HepG2 (cell line): ENCODE results near the gene DDC.

Experiments
- ARNT ChIP-seq: fragments of 450-650 bp; IDR thresholded peaks from 2 replicates; pipeline ENCODE4 v1.6.1; 2017
- FOXP1 ChIP-seq, 2 experiments: fragments of 450-650 bp in 1 of 2; IDR thresholded peaks; 2 replicates each; pipeline ENCODE4 v1.6.1; 2017 to 2018; ENCODE audit warnings: antibody characterized with exemption in 1 of 2
- FOXP4 ChIP-seq: sonication (generic); formaldehyde crosslinking; IDR thresholded peaks from 2 replicates; pipeline ENCODE4 v1.4.0; 2020; ENCODE audit warnings: missing genetic modification reagents
- JUND ChIP-seq: sonication (generic); formaldehyde crosslinking; IDR thresholded peaks from 2 replicates; pipeline ENCODE4 v1.8.0; 2022; ENCODE audit warnings: mild to moderate bottlenecking, missing genetic modification reagents
- MED1 ChIP-seq: sonication (generic); formaldehyde crosslinking; IDR thresholded peaks from 2 replicates; pipeline ENCODE4 v1.4.0; 2020; ENCODE audit warnings: missing genetic modification reagents
- NFE2L2 ChIP-seq: fragments of 150-350 bp; IDR thresholded peaks from 2 replicates; pipeline ENCODE4 v1.6.1; 2014; ENCODE audit warnings: low read length
- POLR2A ChIP-seq, 2 experiments: IDR thresholded peaks; 2 replicates each; pipeline ENCODE4 v1.6.1; 2011; ENCODE audit warnings: low read depth in 2 of 2, low read length in 2 of 2, mild to moderate bottlenecking in 1 of 2, moderate library complexity in 1 of 2; ENCODE audit not compliant: insufficient read depth in 1 of 2
- SIN3B ChIP-seq: fragments of 150-350 bp; IDR thresholded peaks from 2 replicates; pipeline ENCODE4 v1.6.1; 2014; ENCODE audit warnings: low read length
- SPEN ChIP-seq: sonication (generic); formaldehyde crosslinking; IDR thresholded peaks from 2 replicates; pipeline ENCODE4 v1.5.1; 2020; ENCODE audit warnings: low read depth, mild to moderate bottlenecking, missing genetic modification reagents
- TCF7L2 ChIP-seq: IDR thresholded peaks from 2 replicates; pipeline ENCODE4 v1.6.1; 2011; ENCODE audit warnings: mild to moderate bottlenecking, low read depth, low read length, moderate library complexity
- TEAD2 ChIP-seq: sonication (generic); formaldehyde crosslinking; IDR thresholded peaks from 2 replicates; pipeline ENCODE4 v1.9.0; 2021; ENCODE audit warnings: missing genetic modification reagents
- ZNF121 ChIP-seq: sonication (generic); formaldehyde crosslinking; IDR thresholded peaks from 2 replicates; pipeline ENCODE4 v1.5.0; 2020; ENCODE audit warnings: mild to moderate bottlenecking, missing genetic modification reagents

DNA sequence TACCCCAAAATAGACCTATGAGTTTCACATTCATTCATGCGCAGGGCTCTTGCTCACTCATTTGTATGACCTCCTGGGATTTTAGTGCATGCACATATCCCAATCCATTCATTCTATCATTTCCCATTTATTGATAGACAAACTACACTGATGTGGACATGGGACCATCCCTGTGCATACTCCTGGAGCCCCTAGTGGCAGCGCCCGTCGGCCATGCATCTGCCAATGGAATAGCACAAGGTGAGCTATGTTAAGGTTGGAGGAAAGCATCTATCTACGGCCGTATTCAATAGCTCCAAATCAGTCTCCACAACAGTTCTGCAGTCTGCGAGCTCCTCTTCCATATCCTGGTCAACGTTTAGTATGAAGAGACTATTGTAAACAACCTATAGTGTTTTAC is 83.3 kb downstream of the DDC start:
- TF ChIP-seq POLR2A (IDR thresholded peaks at IDR 0.05; ENCODE audit: insufficient read depth in 1 of 2, low read depth in 2 of 2, low read length in 2 of 2) (no peak), FOXP1 (IDR thresholded peaks at IDR 0.05) (no peak), FOXP1 (CRISPR knock-in tag; IDR thresholded peaks at IDR 0.05) (no peak), JUND (CRISPR knock-in tag) (no peak), TCF7L2 (no peak), FOXP4 (CRISPR knock-in tag) (no peak), ZNF121 (CRISPR knock-in tag) (no peak), NFE2L2 (no peak), SIN3B (no peak), SPEN (CRISPR knock-in tag) (no peak), TEAD2 (CRISPR knock-in tag) (no peak), MED1 (CRISPR knock-in tag) (no peak), ARNT (no peak)
